Measurements from ENCODE around the gene IFT52.
"Not testable (repeated sequence)": the region's sequence is repeated elsewhere in the genome, so short reads cannot be mapped to it uniquely, and the experiment has no call there.

Gene IFT52

GRCh38 chr20:43653966-43654365 is 63.2 kb downstream of the IFT52 start:
- no peak for DNase-seq

GRCh38 chr20:43655176-43655575 is 64.4 kb downstream of the IFT52 start:
- DNase-seq: not testable (repeated sequence)

GRCh38 chr20:43655937-43656336 is 65.2 kb downstream of the IFT52 start:
- DNase-seq: no peak

GRCh38 chr20:43658069-43658722 is 67.5 kb downstream of the IFT52 start:
- no peak for DNase-seq

GRCh38 chr20:43658723-43659419 is 68.1 kb downstream of the IFT52 start:
- DNase-seq: no peak

- DNase-seq: no peak
These were observed 72.4 kb downstream of the IFT52 start for GRCh38 chr20:43662943-43663655.

- no peak for DNase-seq
These were observed 74.9 kb downstream of the IFT52 start for GRCh38 chr20:43665466-43666176.

GRCh38 chr20:43666376-43667328 is 75.9 kb downstream of the IFT52 start, which contains the start of gene MYBL2:
Gene MYBL2, plus strand, starts transcription at chr20:43667114. Its CDS starts 170 bp downstream, at chr20:43667284.
- DNase-seq: peak; percentile 16 to 33

GRCh38 chr20:43667341-43668132 is 76.8 kb downstream of the IFT52 start:
- no peak for DNase-seq

GRCh38 chr20:43669332-43669731 is 78.6 kb downstream of the IFT52 start:
- DNase-seq: peak; percentile 14 to 31

GRCh38 chr20:43670423-43670822 is 79.7 kb downstream of the IFT52 start:
- DNase-seq: no peak

GRCh38 chr20:43676368-43676767 is 85.6 kb downstream of the IFT52 start:
- no peak for DNase-seq

- no peak for DNase-seq
These were observed 90.2 kb downstream of the IFT52 start for GRCh38 chr20:43680981-43681380.

GRCh38 chr20:43681468-43681942 is 90.8 kb downstream of the IFT52 start:
- no peak for DNase-seq

GRCh38 chr20:43681991-43682410 is 91.3 kb downstream of the IFT52 start:
- no peak for DNase-seq

GRCh38 chr20:43682446-43682845 is 91.7 kb downstream of the IFT52 start:
- DNase-seq: no peak

GRCh38 chr20:43686820-43687219 is 96.1 kb downstream of the IFT52 start:
- DNase-seq: no peak

GRCh38 chr20:43689165-43689564 is 98.4 kb downstream of the IFT52 start:
- DNase-seq: no peak

- no peak for DNase-seq
These were observed 100.3 kb downstream of the IFT52 start for GRCh38 chr20:43690943-43691598.

GRCh38 chr20:43691928-43692524 is 101.3 kb downstream of the IFT52 start:
- peak; percentile 52 to 63 for DNase-seq

All from AML-193 (cell line).